GM23248 (cell line): ENCODE results near the gene ENOSF1.

Experiments
- EZH2 ChIP-seq: fragments of 200-600 bp; sonication (generic); IDR thresholded peaks from 2 replicates; pipeline ENCODE4 v1.6.1; 2018; ENCODE audit warnings: antibody characterized with exemption, mild to moderate bottlenecking; ENCODE audit not compliant: insufficient read depth, poor library complexity, severe bottlenecking
- EZH2phosphoT487 ChIP-seq: fragments of 200-600 bp; sonication (generic); IDR thresholded peaks from 2 replicates; pipeline ENCODE4 v1.6.1; 2018; ENCODE audit warnings: antibody characterized with exemption, moderate library complexity, mild to moderate bottlenecking, low read depth; ENCODE audit not compliant: insufficient read depth

DNA sequence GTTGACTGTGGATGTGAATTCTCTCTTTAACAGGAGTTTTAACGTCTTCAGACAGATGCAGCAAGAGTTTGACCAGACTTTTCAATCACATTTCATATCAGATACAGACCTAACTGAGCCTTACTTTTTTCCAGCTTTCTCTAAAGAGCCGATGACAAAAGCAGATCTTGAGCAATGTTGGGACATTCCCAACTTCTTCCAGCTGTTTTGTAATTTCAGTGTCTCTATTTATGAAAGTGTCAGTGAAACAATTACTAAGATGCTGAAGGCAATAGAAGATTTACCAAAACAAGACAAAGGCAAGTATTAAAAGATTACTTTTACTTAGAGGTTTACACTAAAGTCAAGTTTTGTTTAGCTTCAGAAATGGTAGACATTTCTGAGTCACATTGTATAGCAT lies 85.2 kb downstream of the ENOSF1 start:
- no peak for TF ChIP-seq EZH2
- no peak for TF ChIP-seq EZH2phosphoT487
